Panc1 (cell line): ENCODE results near the gene ATP8B1. TPM values are rescaled to one million over a fixed set of nuclear protein-coding genes. Genes with fewer than 3 reads are reported as not detected.
A peak's percentile ranks its signal among the peaks of the same experiment; 100 is the strongest.

Experiments
- ATAC-seq: fragments of 200-7000 bp; cut with Tn5 transposase; 2 replicates; pipeline ENCODE4 v1.9.1; 2020; ENCODE audit warnings: mild to moderate bottlenecking, moderate library complexity
- BruUV-seq: library from RNA; stranded (reverse); fragments of 400-500 nt; replicated peaks from 2 replicates; lab custom pipeline; 2021; lab: Mats Ljungman, UMichigan
- CTCF ChIA-PET: fragments of 300-600 bp; sonication (Branson Sonifier 250); formaldehyde crosslinking; loops from one replicate; lab custom pipeline; 2022; ENCODE audit warnings: antibody characterized with exemption; lab: Charles Lee
- POLR2A ChIA-PET: fragments of 300-600 bp; sonication (Branson Sonifier 250); formaldehyde crosslinking; loops from one replicate; lab custom pipeline; 2022; ENCODE audit warnings: antibody characterized with exemption; lab: Charles Lee
- DNase-seq: peaks from one replicate; pipeline ENCODE4 v3.0.0-alpha.2; 2010; ENCODE audit warnings: low read depth, low spot score
- H3K27ac ChIP-seq: 2 replicates; pipeline ENCODE4 v1.5.1; 2011; ENCODE audit warnings: mild to moderate bottlenecking, low read length, inconsistent platforms
- H3K27me3 ChIP-seq: fragments of 200-500 bp; sonication (Bioruptor generic); 2 replicates; pipeline ENCODE4 v1.6.0; 2014; ENCODE audit warnings: low read length, inconsistent platforms; ENCODE audit not compliant: control insufficient read depth, insufficient read depth
- H3K36me3 ChIP-seq: fragments of 200-500 bp; sonication (Bioruptor generic); 2 replicates; pipeline ENCODE4 v1.5.1; 2014; ENCODE audit warnings: inconsistent platforms, mild to moderate bottlenecking, low read length, moderate library complexity; ENCODE audit not compliant: control insufficient read depth, insufficient read depth
- H3K4me1 ChIP-seq: 2 replicates; pipeline ENCODE4 v1.5.1; 2011; ENCODE audit warnings: inconsistent platforms, mild to moderate bottlenecking, low read length, moderate library complexity; ENCODE audit not compliant: control insufficient read depth, insufficient read depth
- H3K4me3 ChIP-seq, 2 experiments: 2 replicates each; pipeline ENCODE4 v1.5.1; 2011 to 2012; ENCODE audit warnings: low read depth in 2 of 2, low read length in 2 of 2, mild to moderate bottlenecking in 2 of 2, inconsistent platforms in 1 of 2, moderate library complexity in 1 of 2
- H3K9me3 ChIP-seq: fragments of 200-500 bp; sonication (Bioruptor generic); 2 replicates; pipeline ENCODE4 v1.5.1; 2014; ENCODE audit warnings: low read depth, mild to moderate bottlenecking, inconsistent platforms, low read length, moderate library complexity; ENCODE audit not compliant: control insufficient read depth, insufficient read depth
- CTCF ChIP-seq: fragments of 450-650 bp; IDR thresholded peaks from 2 replicates; pipeline ENCODE4 v1.5.1; 2017; ENCODE audit warnings: mild to moderate bottlenecking
- POLR2AphosphoS5 ChIP-seq: IDR thresholded peaks from 2 replicates; pipeline ENCODE4 v1.6.1; 2012; ENCODE audit warnings: mild to moderate bottlenecking, low read depth, low read length, moderate library complexity
- REST ChIP-seq, 2 experiments: IDR thresholded peaks; 2 replicates each; pipeline ENCODE4 v1.6.1; 2011 to 2012; ENCODE audit warnings: low read depth in 2 of 2, control low read depth in 1 of 2, low read length in 1 of 2, mild to moderate bottlenecking in 1 of 2, moderate library complexity in 1 of 2; ENCODE audit not compliant: insufficient read depth in 1 of 2
- SIN3A ChIP-seq: IDR thresholded peaks from 2 replicates; pipeline ENCODE4 v1.6.1; 2012; ENCODE audit warnings: low read depth, mild to moderate bottlenecking, low read length, moderate library complexity, borderline replicate concordance; ENCODE audit not compliant: insufficient read depth
- TCF7L2 ChIP-seq: IDR thresholded peaks from 2 replicates; pipeline ENCODE4 v1.6.1; 2011; ENCODE audit warnings: mild to moderate bottlenecking, low read depth, low read length, inconsistent platforms
- in situ Hi-C: cut with HindIII; loops from 2 replicates; pipeline ENCODE4 v1.10.0; 2016; ENCODE audit warnings: low sequenced_read_pairs, low pct_unique_long_range_greater_than_20kb
- intact Hi-C: fragments of 100-400 bp; cut with micrococcal nuclease; formaldehyde crosslinking; loops from one replicate; pipeline ENCODE4 v1.10.0; 2022; ENCODE audit not compliant: unreplicated experiment
- total RNA-seq: library from RNA; stranded (reverse); gene quantifications from one replicate; pipeline ENCODE4 v1.2.1, GENCODE V29; 2021; ENCODE audit not compliant: unreplicated experiment

Gene ATP8B1
- total RNA-seq, 1 experiment from 2014 or later: 12.5 TPM

GRCh38 chr18:57651914-57652313, 151.2 kb downstream of the ATP8B1 start:
- Histone ChIP-seq H3K9me3 (no peaks in the 10 kb centered on the region; the same call in 1 of the 2 replicates), H3K36me3 (no peaks in the 10 kb centered on the region; the same call in 1 of the 2 replicates), H3K4me3 (no peak overlapping the region), H3K27ac (no peak overlapping the region), H3K27me3 (no peaks in the 10 kb centered on the region), H3K4me1 (no peaks in the 10 kb centered on the region)
- DNase-seq (no peak), ATAC-seq (no peak)
- in situ Hi-C loops (no loop called here), intact Hi-C loops (no loop called here)
- POLR2A ChIA-PET: no interaction called here
- TF ChIP-seq TCF7L2: no peak
- no peak for TF ChIP-seq CTCF
- TF ChIP-seq REST (IDR thresholded peaks at IDR 0.05; ENCODE audit: insufficient read depth in 1 of 2, low read depth in 2 of 2, low read length in 1 of 2): no peak
- TF ChIP-seq POLR2AphosphoS5: no peak
- TF ChIP-seq SIN3A: no peak
- CTCF ChIA-PET: no interaction called here
- no TSS peak for BruUV-seq

GRCh38 chr18:57649556-57650500, 153.3 kb downstream of the ATP8B1 start:
- no TSS peak for BruUV-seq

More at GRCh38 chr18:57649556-57650500, 153.3 kb downstream of the ATP8B1 start:
- ATAC-seq (no peak), DNase-seq (peak; percentile 51)
- intact Hi-C loops: no loop called here
- Histone ChIP-seq H3K36me3 (no peaks in the 10 kb centered on the region; the same call in 1 of the 2 replicates), H3K4me1 (no peaks in the 10 kb centered on the region), H3K27me3 (no peaks in the 10 kb centered on the region), H3K9me3 (no peaks in the 10 kb centered on the region), H3K27ac (no peak overlapping the region), H3K4me3 (no peak overlapping the region)
- TF ChIP-seq POLR2AphosphoS5 (no peak), REST (IDR thresholded peaks at IDR 0.05; ENCODE audit: insufficient read depth in 1 of 2, low read depth in 2 of 2, low read length in 1 of 2) (no peak), TCF7L2 (no peak), SIN3A (no peak), CTCF (no peak)
- CTCF ChIA-PET: no interaction called here
- in situ Hi-C loops: no loop called here
- POLR2A ChIA-PET: no interaction called here
